Mammary epithelial cell (primary cell): ENCODE data around the gene PRKN.

Source experiments
- CTCF ChIP-seq, 2 donors: IDR thresholded peaks in 1 of 2; conservative IDR thresholded peaks in 1 of 2; 2 replicates each; pipeline ENCODE4 v1.5.1; 2011 to 2012; ENCODE audit warnings: inconsistent platforms in 2 of 2, low read length in 2 of 2, mild to moderate bottlenecking in 2 of 2, control low read depth in 1 of 2, low read depth in 1 of 2; ENCODE audit not compliant: insufficient read depth in 1 of 2; ENCODE audit errors: extremely low read depth in 1 of 2
- EZH2 ChIP-seq: IDR thresholded peaks from 2 replicates; pipeline ENCODE4 v1.6.1; 2012; ENCODE audit warnings: low read length, inconsistent platforms, borderline replicate concordance

GRCh38 chr6:161414707-161415106 lies 1312.9 kb downstream of the PRKN start:
- no peak for TF ChIP-seq CTCF (conservative IDR thresholded peaks at IDR 0.05 in 1 of 2, IDR thresholded peaks at IDR 0.05 in 1 of 2; ENCODE audit: extremely low read depth in 1 of 2, insufficient read depth in 1 of 2, low read depth in 1 of 2, low read length in 2 of 2)
- no peak for TF ChIP-seq EZH2
